ENCODE measurements around the gene TMEM38A. TPM values are rescaled to one million over a fixed set of nuclear protein-coding genes. Genes with fewer than 3 reads are reported as not detected.
A peak's percentile ranks its signal among the peaks of the same experiment; 100 is the strongest.

Gene TMEM38A
- total RNA-seq, 1 donor from 2014 or later, result 7.1 TPM

- Histone ChIP-seq H3K27me3 (ENCODE audit: low read depth) (no peaks in the 10 kb centered on the region), H3K27ac (peak overlapping the region; percentile 88), H3K4me1 (peaks cover 60% of the 10 kb centered on the region), H3K36me3 (peaks cover 33% of the 10 kb centered on the region), H3K9me3 (no peaks in the 10 kb centered on the region), H3K4me3 (peak overlapping the region; percentile 95)
- intact Hi-C loops (cut with DNase I), result no loop called here
- ATAC-seq, result no peak
- TF ChIP-seq, protein P1, sequence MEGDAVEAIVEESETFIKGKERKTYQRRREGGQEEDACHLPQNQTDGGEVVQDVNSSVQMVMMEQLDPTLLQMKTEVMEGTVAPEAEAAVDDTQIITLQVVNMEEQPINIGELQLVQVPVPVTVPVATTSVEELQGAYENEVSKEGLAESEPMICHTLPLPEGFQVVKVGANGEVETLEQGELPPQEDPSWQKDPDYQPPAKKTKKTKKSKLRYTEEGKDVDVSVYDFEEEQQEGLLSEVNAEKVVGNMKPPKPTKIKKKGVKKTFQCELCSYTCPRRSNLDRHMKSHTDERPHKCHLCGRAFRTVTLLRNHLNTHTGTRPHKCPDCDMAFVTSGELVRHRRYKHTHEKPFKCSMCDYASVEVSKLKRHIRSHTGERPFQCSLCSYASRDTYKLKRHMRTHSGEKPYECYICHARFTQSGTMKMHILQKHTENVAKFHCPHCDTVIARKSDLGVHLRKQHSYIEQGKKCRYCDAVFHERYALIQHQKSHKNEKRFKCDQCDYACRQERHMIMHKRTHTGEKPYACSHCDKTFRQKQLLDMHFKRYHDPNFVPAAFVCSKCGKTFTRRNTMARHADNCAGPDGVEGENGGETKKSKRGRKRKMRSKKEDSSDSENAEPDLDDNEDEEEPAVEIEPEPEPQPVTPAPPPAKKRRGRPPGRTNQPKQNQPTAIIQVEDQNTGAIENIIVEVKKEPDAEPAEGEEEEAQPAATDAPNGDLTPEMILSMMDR (IDR thresholded peaks at IDR 0.05), result no peak
- peak; percentile 62 for DNase-seq
Measured at GRCh38 chr19:16627193-16627927, 33.6 kb upstream of the TMEM38A start.

DNA sequence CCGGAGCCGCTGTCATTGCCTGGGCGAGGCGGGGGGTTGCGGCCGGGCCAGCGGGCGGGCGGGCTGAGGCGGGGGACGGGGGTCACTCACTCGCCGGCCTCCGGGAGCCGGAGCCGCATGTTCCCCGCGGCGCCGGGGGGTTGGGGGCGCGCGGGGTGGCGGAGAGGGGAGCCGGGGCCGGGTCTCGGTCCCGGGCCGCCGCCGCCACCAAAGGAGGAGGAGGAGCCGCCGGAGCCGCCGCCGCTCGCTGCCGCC lies 33.1 kb upstream of the TMEM38A start:
- TF ChIP-seq, protein P1 (IDR thresholded peaks at IDR 0.05), result no peak
- ATAC-seq, result no peak
- H3K36me3 ChIP-seq, result peaks cover 34% of the 10 kb centered on the region
- peak overlapping the region; percentile 88 for H3K27ac ChIP-seq
- no peaks in the 10 kb centered on the region for H3K9me3 ChIP-seq
- H3K4me3 ChIP-seq, result peak overlapping the region; percentile 95
- H3K4me1 ChIP-seq, result peaks cover 55% of the 10 kb centered on the region
- intact Hi-C loops (cut with DNase I), result no loop called here
- H3K27me3 ChIP-seq (ENCODE audit: low read depth), result no peaks in the 10 kb centered on the region
- no peak for DNase-seq

GRCh38 chr19:16628183-16628983 lies 32.6 kb upstream of the TMEM38A start, which contains the start of gene MED26:
Gene MED26, minus strand, starts transcription at chr19:16628204. Its CDS starts 261 bp downstream, at chr19:16627943.
- Histone ChIP-seq H3K27ac (peak within 1 kb of the TSS; percentile 95), H3K4me1 (peaks cover 50% of the 10 kb centered on the region)

DNA sequence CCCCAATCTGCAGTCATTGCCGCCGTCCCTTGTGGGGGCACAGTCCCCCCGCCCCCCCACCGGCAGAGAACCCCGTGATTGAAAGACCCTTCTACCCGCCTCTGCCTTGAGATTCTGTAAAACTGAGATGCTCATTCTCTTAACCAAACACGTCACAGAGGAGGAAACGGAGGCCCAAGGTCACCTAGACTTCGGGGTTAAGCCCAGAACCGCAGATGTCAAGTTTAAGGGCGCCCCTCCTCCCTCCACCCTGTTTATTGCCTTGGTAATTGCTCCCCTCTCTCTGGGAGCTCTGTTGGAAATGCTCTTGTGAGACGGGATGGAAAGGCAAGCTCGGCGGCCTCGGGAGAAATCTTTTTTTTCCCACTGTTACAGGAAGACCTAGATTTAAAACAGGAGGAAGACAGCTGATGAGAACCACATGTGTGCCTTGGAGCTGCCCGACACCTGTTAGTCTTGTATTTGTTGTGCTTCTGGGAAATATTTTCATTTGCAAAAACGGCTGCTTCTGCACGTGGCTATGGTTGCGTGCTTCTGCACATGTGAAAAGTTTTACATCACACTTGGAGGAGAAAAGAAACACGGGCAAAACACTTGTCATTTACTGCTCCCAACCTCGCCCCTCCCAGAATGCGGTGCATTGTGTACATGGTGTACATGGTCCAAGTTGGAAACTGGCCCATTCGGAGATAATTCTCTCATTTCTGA lies 31.8 kb upstream of the TMEM38A start:
- DNase-seq, result no peak
- no peak for ATAC-seq
- peak overlapping the region; percentile 95 for H3K4me3 ChIP-seq
- H3K27me3 ChIP-seq (ENCODE audit: low read depth), result no peaks in the 10 kb centered on the region
- no peaks in the 10 kb centered on the region for H3K9me3 ChIP-seq
- intact Hi-C loops (cut with DNase I), result no loop called here
- TF ChIP-seq, protein P1 (IDR thresholded peaks at IDR 0.05), result no peak
- peaks cover 36% of the 10 kb centered on the region for H3K36me3 ChIP-seq
- peak overlapping the region; percentile 95 for H3K27ac ChIP-seq
- peaks cover 42% of the 10 kb centered on the region for H3K4me1 ChIP-seq

More at GRCh38 chr19:16628183-16628983, 32.6 kb upstream of the TMEM38A start, which contains the start of gene MED26:
- Histone ChIP-seq H3K4me3 (peak within 1 kb of the TSS; percentile 95), H3K27me3 (ENCODE audit: low read depth) (no peaks in the 10 kb centered on the region), H3K36me3 (peaks cover 36% of the 10 kb centered on the region), H3K9me3 (no peaks in the 10 kb centered on the region)
- TF ChIP-seq, protein P1 (IDR thresholded peaks at IDR 0.05), result peak; percentile 16
- intact Hi-C loops (cut with DNase I), result no loop called here
- ATAC-seq, result peak; percentile 94 to 96
- peak; percentile 96 for DNase-seq

DNA sequence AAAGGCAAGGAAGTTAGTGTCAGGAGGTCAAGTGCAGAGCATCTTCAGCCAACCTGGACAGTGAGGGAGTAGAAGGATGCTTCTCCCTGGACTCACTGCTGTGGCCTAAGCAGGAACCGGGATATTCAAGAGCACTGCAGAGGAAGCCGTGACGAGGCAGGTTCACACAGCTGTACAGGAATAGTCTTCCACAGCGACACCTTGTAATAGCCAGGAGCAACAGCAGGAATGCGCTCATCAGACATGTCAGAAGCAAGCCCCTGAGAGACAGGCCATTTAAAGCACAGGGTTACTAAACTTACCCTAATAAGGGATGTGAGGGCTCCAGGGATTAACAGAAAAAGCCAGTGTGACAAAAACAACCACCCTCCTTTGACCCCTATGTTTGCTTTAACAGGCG lies 29.5 kb upstream of the TMEM38A start:
- Histone ChIP-seq H3K4me1 (peaks cover 21% of the 10 kb centered on the region), H3K27me3 (ENCODE audit: low read depth) (no peaks in the 10 kb centered on the region), H3K9me3 (no peaks in the 10 kb centered on the region), H3K4me3 (no peak overlapping the region), H3K36me3 (peaks cover 52% of the 10 kb centered on the region), H3K27ac (no peak overlapping the region)
- no peak for ATAC-seq
- intact Hi-C loops (cut with DNase I), result no loop called here
- TF ChIP-seq, protein P1 (IDR thresholded peaks at IDR 0.05), result no peak
- no peak for DNase-seq
